Gastroesophageal sphincter (tissue), 4 donors: ENCODE results near the gene LY86. TPM values are rescaled to one million over a fixed set of nuclear protein-coding genes. Genes with fewer than 3 reads are reported as not detected.

ENCODE experiments used
- ATAC-seq: fragments of 150-250 bp; one replicate; pipeline ENCODE4 v1.9.1; 2016; ENCODE audit warnings: mild to moderate bottlenecking, moderate library complexity
- H3K27ac ChIP-seq, 4 donors: fragments of 200-600 bp; sonication (generic) in 3 of 4; 1 replicate in 3 of 4; 2 replicates in 1 of 4; pipeline ENCODE4 v1.5.1; 2016 to 2019
- H3K27me3 ChIP-seq: fragments of 200-600 bp; sonication (generic); one replicate; pipeline ENCODE4 v1.5.1; 2019
- H3K36me3 ChIP-seq, 2 donors: fragments of 200-600 bp; sonication (generic); one replicate each; pipeline ENCODE4 v1.5.1; 2019; ENCODE audit warnings: control low read depth in 1 of 2
- H3K4me1 ChIP-seq, 3 donors: fragments of 200-600 bp; sonication (generic); 1 replicate in 2 of 3; 2 replicates in 1 of 3; pipeline ENCODE4 v1.5.1; 2016 to 2019; ENCODE audit warnings: control low read depth in 2 of 3
- H3K4me3 ChIP-seq, 2 donors: fragments of 200-600 bp; sonication (generic); one replicate each; pipeline ENCODE4 v1.5.1; 2019; ENCODE audit warnings: mild to moderate bottlenecking in 1 of 2, moderate library complexity in 1 of 2
- H3K9me3 ChIP-seq, 3 donors: fragments of 200-600 bp; sonication (generic); one replicate each; pipeline ENCODE4 v1.5.1; 2017 to 2019; ENCODE audit warnings: control low read depth in 2 of 3
- CTCF ChIP-seq, 4 experiments: fragments of 200-600 bp in 2 of 4; fragments of 450-650 bp in 2 of 4; sonication (generic) in 1 of 4; IDR thresholded peaks; one replicate each; pipeline ENCODE4 v1.5.1; 2017 to 2019; ENCODE audit warnings: antibody characterized with exemption in 4 of 4, mild to moderate bottlenecking in 2 of 4, moderate library complexity in 2 of 4
- EP300 ChIP-seq: sonication (generic); formaldehyde crosslinking; IDR thresholded peaks from one replicate; pipeline ENCODE4 v1.6.1; 2017; ENCODE audit warnings: antibody characterized with exemption, mild to moderate bottlenecking
- POLR2A ChIP-seq, 2 donors: fragments of 450-650 bp; IDR thresholded peaks; one replicate each; pipeline ENCODE4 v1.6.1; 2017; ENCODE audit warnings: antibody characterized with exemption in 2 of 2, mild to moderate bottlenecking in 2 of 2, moderate library complexity in 1 of 2
- POLR2AphosphoS5 ChIP-seq: sonication (generic); formaldehyde crosslinking; IDR thresholded peaks from one replicate; pipeline ENCODE4 v1.6.1; 2017; ENCODE audit warnings: antibody characterized with exemption
- WGBS, 2 donors: methylation state at CpG; one replicate each; pipeline ENCODE4 v1.1.5; 2018; ENCODE audit warnings: low coverage in 1 of 2; 5-methylcytosine and 5-hydroxymethylcytosine counted together
- total RNA-seq, 4 donors: library from RNA; depleted of rRNA; stranded (reverse); fragments of >200 nt; gene quantifications; one replicate each; pipeline ENCODE4 v1.1.0, GENCODE V29; 2016

LY86 gene
- total RNA-seq, 4 donors from 2014 or later: 2.2 to 3.9 (median 3.9) TPM; not detected in 1

DNA sequence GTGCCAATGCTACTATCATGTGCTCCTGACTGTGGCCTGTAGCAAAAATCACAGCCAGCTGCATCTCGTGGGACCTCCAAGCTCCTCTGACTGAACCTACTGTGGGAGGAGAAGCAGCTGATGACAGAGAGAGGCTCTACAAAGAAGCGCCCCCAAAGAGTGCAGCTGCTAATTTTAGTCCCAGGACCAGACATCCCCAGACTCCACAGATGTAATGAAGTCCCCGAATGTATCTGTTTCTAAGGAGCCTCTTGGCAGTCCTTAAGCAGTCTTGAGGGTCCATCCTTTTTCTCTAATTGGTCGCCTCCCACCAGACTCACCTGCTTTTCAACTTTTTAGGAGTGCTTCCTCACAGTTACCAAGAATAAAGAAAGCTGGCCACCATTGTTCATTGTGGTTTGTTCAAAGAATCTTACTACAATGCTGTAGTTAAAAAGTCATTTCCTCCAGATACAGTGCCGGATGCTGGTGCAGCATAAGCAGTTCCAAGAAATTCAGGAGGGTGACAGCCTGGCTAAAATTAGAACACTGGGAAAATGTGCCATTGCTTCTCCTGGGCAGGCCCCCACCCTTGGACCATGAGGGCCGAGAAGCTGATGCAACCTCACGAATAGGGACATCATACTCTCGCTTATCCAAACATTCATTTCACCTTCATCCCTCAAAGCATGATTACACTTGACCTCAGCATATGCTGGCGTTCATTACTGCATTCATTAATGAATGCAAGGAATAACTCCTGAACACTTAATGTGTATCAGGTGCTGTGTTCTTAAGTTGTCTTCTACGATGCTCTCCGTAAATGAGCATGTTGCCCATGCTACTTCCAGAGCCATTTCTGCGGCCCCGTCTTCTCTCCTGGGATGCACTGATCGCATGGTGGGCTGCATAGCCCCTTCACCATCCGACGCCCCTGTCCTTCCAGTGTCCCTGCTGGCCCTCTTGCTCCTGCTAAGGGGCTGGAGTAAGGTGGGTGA, 66.4 kb downstream of the LY86 start:
- peaks cover 0 to 15% (median 0%) of the 10 kb centered on the region in 3 donors for H3K4me1 ChIP-seq
- WGBS, 2 donors: 45 to 60% methylated on average over 11 of the region's 16 CpGs
- no peaks in the 10 kb centered on the region for H3K9me3 ChIP-seq
- peak; percentile 72 for ATAC-seq
- no peak overlapping the region for H3K4me3 ChIP-seq
- peak overlapping the region in 2 of 4 donors; percentile 11 to 43 for H3K27ac ChIP-seq
- no peaks in the 10 kb centered on the region for H3K36me3 ChIP-seq
- H3K27me3 ChIP-seq: peaks cover 5% of the 10 kb centered on the region
- TF ChIP-seq POLR2AphosphoS5 (peak; percentile 33), POLR2A (IDR thresholded peaks at IDR 0.05) (no peak), CTCF (IDR thresholded peaks at IDR 0.05) (no peak), EP300 (no peak)

DNA sequence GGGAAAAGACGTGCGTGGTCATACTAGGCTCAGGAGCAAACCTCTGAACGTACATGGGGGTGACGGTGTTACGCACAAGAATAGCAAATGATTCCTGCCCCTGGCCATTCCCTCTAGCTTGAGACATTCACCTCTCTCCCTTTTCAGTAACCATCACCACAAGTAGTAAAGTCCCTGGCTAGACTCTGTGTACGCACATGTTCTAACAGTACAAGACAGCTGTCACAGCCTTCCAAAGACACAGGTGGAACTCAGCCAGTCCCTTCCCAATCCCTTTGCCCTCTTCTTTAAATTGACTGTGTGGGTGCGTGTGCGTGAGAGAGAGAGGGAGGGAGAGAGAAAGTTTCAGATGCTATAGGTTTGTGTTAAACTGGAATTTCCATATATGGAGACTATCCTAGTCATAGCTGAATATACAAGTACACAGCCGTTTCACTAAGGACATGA, 67.3 kb downstream of the LY86 start:
- H3K4me1 ChIP-seq: peaks cover 0 to 15% (median 0%) of the 10 kb centered on the region in 3 donors
- peak overlapping the region in 1 of 4 donors; percentile 11 for H3K27ac ChIP-seq
- H3K4me3 ChIP-seq: no peak overlapping the region
- H3K36me3 ChIP-seq: no peaks in the 10 kb centered on the region
- WGBS, 2 donors: 68 to 75% methylated on average over 3 to 6 of the region's 9 CpGs
- no peak for ATAC-seq
- no peaks in the 10 kb centered on the region for H3K27me3 ChIP-seq
- no peaks in the 10 kb centered on the region for H3K9me3 ChIP-seq
- TF ChIP-seq POLR2AphosphoS5 (no peak), EP300 (no peak), CTCF (IDR thresholded peaks at IDR 0.05) (no peak), POLR2A (IDR thresholded peaks at IDR 0.05) (no peak)

- Histone ChIP-seq H3K4me3 (no peak overlapping the region), H3K27ac (no peak overlapping the region), H3K9me3 (no peaks in the 10 kb centered on the region), H3K4me1 (peaks cover 0 to 15% (median 0%) of the 10 kb centered on the region in 3 donors), H3K27me3 (no peaks in the 10 kb centered on the region), H3K36me3 (no peaks in the 10 kb centered on the region)
- ATAC-seq: no peak
- 44 to 53% methylated on average over 3 of the region's 3 CpGs for WGBS, 2 donors
- TF ChIP-seq POLR2AphosphoS5 (no peak), EP300 (no peak), POLR2A (IDR thresholded peaks at IDR 0.05) (no peak), CTCF (IDR thresholded peaks at IDR 0.05) (no peak)
These were observed 67.8 kb downstream of the LY86 start for GRCh38 chr6:6656287-6656686.

DNA sequence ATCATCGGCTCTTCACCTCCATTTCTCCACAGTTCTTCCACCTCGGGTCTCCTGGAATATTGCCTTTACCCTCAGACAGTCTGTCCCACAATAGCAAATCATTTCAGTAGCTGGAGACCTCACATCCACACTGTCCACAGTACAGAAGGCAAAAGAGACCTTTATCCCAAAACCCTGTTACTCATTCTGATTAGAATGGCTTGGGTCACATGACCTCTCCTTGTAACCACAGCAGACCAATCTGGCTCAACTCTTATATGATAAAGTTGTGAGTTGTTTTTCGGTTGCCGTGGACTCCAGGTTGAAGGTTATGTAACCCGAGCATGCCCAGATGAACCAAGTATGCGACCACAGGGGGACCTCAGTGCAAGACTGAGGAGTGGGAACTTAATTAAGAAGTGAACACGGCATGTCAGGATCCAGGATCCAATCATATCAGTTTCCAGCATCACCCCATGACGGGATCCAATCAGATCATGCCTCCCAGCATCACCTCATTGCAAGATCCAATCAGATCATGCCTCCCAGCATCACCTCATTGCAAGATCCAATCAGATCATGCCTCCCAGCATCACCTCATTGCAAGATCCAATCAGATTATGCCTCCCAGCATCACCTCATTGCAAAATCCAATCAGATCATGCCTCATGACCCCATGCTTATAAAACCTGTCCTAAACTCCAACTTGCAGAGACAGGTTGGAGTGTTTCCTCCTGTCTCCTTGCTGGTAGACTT, 68.7 kb downstream of the LY86 start:
- TF ChIP-seq POLR2A (IDR thresholded peaks at IDR 0.05) (no peak), EP300 (no peak), POLR2AphosphoS5 (no peak), CTCF (IDR thresholded peaks at IDR 0.05) (no peak)
- Histone ChIP-seq H3K27me3 (no peaks in the 10 kb centered on the region), H3K4me1 (peaks cover 0 to 19% (median 0%) of the 10 kb centered on the region in 3 donors), H3K9me3 (no peaks in the 10 kb centered on the region), H3K4me3 (no peak overlapping the region), H3K36me3 (no peaks in the 10 kb centered on the region), H3K27ac (no peak overlapping the region)
- 89 to 100% methylated on average over 1 to 5 of the region's 8 CpGs for WGBS, 2 donors
- ATAC-seq: no peak
